Natural killer cell (primary cell): ENCODE measurements around the gene LETM1. TPM values are rescaled to one million over a fixed set of nuclear protein-coding genes. Genes with fewer than 3 reads are reported as not detected.

Source experiments
- ATAC-seq, 3 donors: fragments of 150-1000 bp in 2 of 3; fragments of 200-7000 bp in 1 of 3; cut with Tn5 transposase; 1 replicate in 1 of 3; 2 replicates in 2 of 3; pipeline ENCODE4 v1.10.0; 2021; ENCODE audit warnings: mild to moderate bottlenecking in 2 of 3, moderate library complexity in 2 of 3
- DNase-seq, 2 donors: peaks; one replicate each; pipeline versions ENCODE4 v3.0.0 to v3.0.0-alpha.2; 2013 to 2021; ENCODE audit warnings: mixed read lengths in 1 of 2
- H3K27ac ChIP-seq: one replicate; pipeline ENCODE4 v1.5.1; 2013; ENCODE audit warnings: mild to moderate bottlenecking, low read length
- H3K27me3 ChIP-seq: one replicate; pipeline ENCODE4 v1.6.1; 2013; ENCODE audit warnings: low read length; ENCODE audit not compliant: control insufficient read depth, insufficient read depth
- H3K36me3 ChIP-seq: one replicate; pipeline ENCODE4 v1.6.1; 2013; ENCODE audit warnings: low read length; ENCODE audit not compliant: control insufficient read depth, insufficient read depth
- H3K4me1 ChIP-seq: one replicate; pipeline ENCODE4 v1.6.1; 2013; ENCODE audit warnings: low read length; ENCODE audit not compliant: control insufficient read depth, insufficient read depth
- H3K4me3 ChIP-seq: one replicate; pipeline ENCODE4 v1.5.1; 2013; ENCODE audit warnings: low read length
- H3K9me3 ChIP-seq: one replicate; pipeline ENCODE4 v1.6.1; 2013; ENCODE audit warnings: low read length; ENCODE audit not compliant: control insufficient read depth, insufficient read depth
- H3K27ac Mint-ChIP-seq, 2 donors: one replicate each; pipeline ENCODE4 v1.8.0; 2022; ENCODE audit warnings: mild to moderate bottlenecking in 2 of 2, mixed read lengths in 2 of 2, moderate library complexity in 1 of 2
- H3K27me3 Mint-ChIP-seq, 2 donors: one replicate each; pipeline ENCODE4 v1.8.0; 2022; ENCODE audit warnings: low read depth in 2 of 2, mixed read lengths in 2 of 2
- H3K36me3 Mint-ChIP-seq: one replicate; pipeline ENCODE4 v1.8.0; 2022; ENCODE audit warnings: mixed read lengths
- H3K4me1 Mint-ChIP-seq, 2 donors: one replicate each; pipeline ENCODE4 v1.8.0; 2022; ENCODE audit warnings: mixed read lengths in 2 of 2
- H3K4me3 Mint-ChIP-seq: one replicate; pipeline ENCODE4 v1.8.0; 2022; ENCODE audit warnings: mild to moderate bottlenecking, moderate library complexity, mixed read lengths
- H3K9me3 Mint-ChIP-seq, 2 donors: one replicate each; pipeline ENCODE4 v1.8.0; 2022; ENCODE audit warnings: mixed read lengths in 2 of 2
- CTCF ChIP-seq: fragments of 200-600 bp; IDR thresholded peaks from one replicate; pipeline ENCODE4 v1.8.0; 2022; ENCODE audit warnings: antibody characterized with exemption
- WGBS: methylation state at CpG from one replicate; pipeline ENCODE4 v1.1.7; 2013; ENCODE audit warnings: missing lambda C conversion rate; ENCODE audit not compliant: insufficient coverage; 5-methylcytosine and 5-hydroxymethylcytosine counted together
- intact Hi-C: fragments of 100-400 bp; cut with micrococcal nuclease; formaldehyde crosslinking; loops from one replicate; pipeline ENCODE4 v1.14.2; 2022
- total RNA-seq, 4 donors: library from RNA; stranded (reverse); fragments of 120-200 nt in 1 of 4; gene quantifications; one replicate each; pipeline versions ENCODE4 v1.2.3 to v1.2.4, GENCODE V29; 2013 to 2022

The LETM1 gene
- total RNA-seq, 3 donors from 2014 or later (not counting 1 experiment from before 2014, with no cell fraction given), result 40.4 to 56.5 (median 55.7) TPM

- WGBS, result 94% methylated on average over 10 of the region's 10 CpGs
- no peak for ATAC-seq
- Mint-ChIP-seq H3K36me3 (no peaks in the 10 kb centered on the region), H3K9me3 (no peaks in the 10 kb centered on the region), H3K4me1 (no peaks in the 10 kb centered on the region), H3K27me3 (no peaks in the 10 kb centered on the region), H3K4me3 (no peak overlapping the region), H3K27ac (no peak overlapping the region)
- Histone ChIP-seq H3K27ac (no peak overlapping the region), H3K9me3 (no peaks in the 10 kb centered on the region), H3K4me1 (no peaks in the 10 kb centered on the region), H3K4me3 (no peak overlapping the region), H3K27me3 (no peaks in the 10 kb centered on the region), H3K36me3 (peaks cover 14% of the 10 kb centered on the region)
- intact Hi-C loops, result loop anchor here (10.0 kb wide), 1 partner anchor 66 kb away; no protein-coding TSS in a partner anchor
- DNase-seq, result no peak
- TF ChIP-seq CTCF, result no peak
Observed at GRCh38 chr4:1810765-1811164, 45.2 kb downstream of the LETM1 start.

- Mint-ChIP-seq H3K9me3 (no peaks in the 10 kb centered on the region), H3K36me3 (no peaks in the 10 kb centered on the region), H3K4me1 (no peaks in the 10 kb centered on the region), H3K27me3 (no peaks in the 10 kb centered on the region), H3K4me3 (no peak overlapping the region), H3K27ac (no peak overlapping the region)
- DNase-seq, result peak; percentile 54 to 77
- TF ChIP-seq CTCF, result peak; percentile 64
- no peak overlapping the region for H3K4me3 ChIP-seq
- no peaks in the 10 kb centered on the region for H3K4me1 ChIP-seq
- 38% methylated on average over 15 of the region's 15 CpGs for WGBS
- peak; percentile 27 to 75 (median 62) for ATAC-seq
- no peaks in the 10 kb centered on the region for H3K27me3 ChIP-seq
- no peaks in the 10 kb centered on the region for H3K9me3 ChIP-seq
- H3K36me3 ChIP-seq, result peaks cover 6% of the 10 kb centered on the region
- H3K27ac ChIP-seq, result no peak overlapping the region
- intact Hi-C loops, result loop anchor here (10.0 kb wide), 1 partner anchor 65 kb away; no protein-coding TSS in a partner anchor
Observed at GRCh38 chr4:1809754-1810502, 46.0 kb downstream of the LETM1 start.

- no peaks in the 10 kb centered on the region for H3K9me3 ChIP-seq
- no peak overlapping the region for H3K27ac Mint-ChIP-seq
- H3K36me3 Mint-ChIP-seq, result no peaks in the 10 kb centered on the region
- H3K4me1 ChIP-seq, result no peaks in the 10 kb centered on the region
- H3K27me3 ChIP-seq, result no peaks in the 10 kb centered on the region
- H3K4me3 Mint-ChIP-seq, result no peak overlapping the region
- peaks cover 5% of the 10 kb centered on the region for H3K36me3 ChIP-seq
- TF ChIP-seq CTCF, result no peak
- intact Hi-C loops, result no loop called here
- DNase-seq, result no peak
- ATAC-seq, result no peak
- no peak overlapping the region for H3K27ac ChIP-seq
- H3K27me3 Mint-ChIP-seq, result no peaks in the 10 kb centered on the region
- no peaks in the 10 kb centered on the region for H3K9me3 Mint-ChIP-seq
- WGBS, result 94% methylated on average over 11 of the region's 11 CpGs
- no peak overlapping the region for H3K4me3 ChIP-seq
- H3K4me1 Mint-ChIP-seq, result no peaks in the 10 kb centered on the region
Observed at GRCh38 chr4:1808851-1809753, 46.9 kb downstream of the LETM1 start.
